H9 (cell line): Measurements from ENCODE around the gene CHL1. TPM values are rescaled to one million over a fixed set of nuclear protein-coding genes. Genes with fewer than 3 reads are reported as not detected.

Experiments
- DNase-seq: peaks from one replicate; pipeline ENCODE4 v3.0.0-alpha.2; 2017
- H2AFZ ChIP-seq: one replicate; pipeline ENCODE4 v1.6.1; 2013; ENCODE audit warnings: mild to moderate bottlenecking, low read length, control low read depth, moderate library complexity
- H2AK5ac ChIP-seq: 2 replicates; pipeline ENCODE4 v1.6.1; 2013; ENCODE audit warnings: low read length, control low read depth, mixed read lengths; ENCODE audit not compliant: insufficient read length
- H2BK120ac ChIP-seq: one replicate; pipeline ENCODE4 v1.6.1; 2013; ENCODE audit warnings: low read depth, mild to moderate bottlenecking, low read length, control low read depth, inconsistent platforms; ENCODE audit not compliant: poor library complexity, severe bottlenecking
- H2BK12ac ChIP-seq: 2 replicates; pipeline ENCODE4 v1.6.1; 2013; ENCODE audit warnings: low read length, control low read depth, mixed read lengths, low read depth; ENCODE audit not compliant: insufficient read length
- H2BK15ac ChIP-seq: 2 replicates; pipeline ENCODE4 v1.6.1; 2013; ENCODE audit warnings: low read depth, low read length, control low read depth
- H2BK20ac ChIP-seq: one replicate; pipeline ENCODE4 v1.6.1; 2013; ENCODE audit warnings: low read depth, mild to moderate bottlenecking, low read length, control low read depth, inconsistent platforms; ENCODE audit not compliant: poor library complexity, severe bottlenecking
- H2BK5ac ChIP-seq: 2 replicates; pipeline ENCODE4 v1.6.1; 2013; ENCODE audit warnings: low read length, control low read depth, mixed read lengths; ENCODE audit not compliant: insufficient read length
- H3K14ac ChIP-seq: 2 replicates; pipeline ENCODE4 v1.6.1; 2013; ENCODE audit warnings: low read length, control low read depth; ENCODE audit not compliant: insufficient read depth
- H3K18ac ChIP-seq: 2 replicates; pipeline ENCODE4 v1.6.1; 2013; ENCODE audit warnings: low read depth, mild to moderate bottlenecking, mixed read lengths, low read length, control low read depth; ENCODE audit not compliant: insufficient read length
- H3K23ac ChIP-seq: 2 replicates; pipeline ENCODE4 v1.6.1; 2013; ENCODE audit warnings: low read length, control low read depth, mixed read lengths, low read depth; ENCODE audit not compliant: insufficient read length
- H3K23me2 ChIP-seq: 2 replicates; pipeline ENCODE4 v1.6.1; 2013; ENCODE audit warnings: low read depth, mild to moderate bottlenecking, mixed read lengths, low read length, control low read depth; ENCODE audit not compliant: insufficient read length, poor library complexity, severe bottlenecking
- H3K27ac ChIP-seq: 2 replicates; pipeline ENCODE4 v1.5.1; 2013; ENCODE audit warnings: low read length, control low read depth, mixed read lengths, low read depth; ENCODE audit not compliant: insufficient read length
- H3K27me3 ChIP-seq: 2 replicates; pipeline ENCODE4 v1.6.1; 2013; ENCODE audit warnings: low read length, control low read depth, inconsistent platforms; ENCODE audit not compliant: insufficient read depth
- H3K4ac ChIP-seq: 2 replicates; pipeline ENCODE4 v1.6.1; 2013; ENCODE audit warnings: low read depth, mild to moderate bottlenecking, control low read depth, inconsistent platforms, low read length, moderate library complexity
- H3K4me1 ChIP-seq: 2 replicates; pipeline ENCODE4 v1.6.1; 2013; ENCODE audit warnings: low read length, control low read depth, inconsistent platforms; ENCODE audit not compliant: insufficient read depth
- H3K4me2 ChIP-seq: 2 replicates; pipeline ENCODE4 v1.6.1; 2013; ENCODE audit warnings: low read length, control low read depth, mixed read lengths; ENCODE audit not compliant: insufficient read length, insufficient read depth
- H3K56ac ChIP-seq: 2 replicates; pipeline ENCODE4 v1.6.1; 2013; ENCODE audit warnings: low read depth, mild to moderate bottlenecking, mixed read lengths, low read length, control low read depth; ENCODE audit not compliant: insufficient read length
- H3K79me1 ChIP-seq: 2 replicates; pipeline ENCODE4 v1.6.1; 2013; ENCODE audit warnings: low read depth, mild to moderate bottlenecking, moderate library complexity, low read length, control low read depth, inconsistent platforms; ENCODE audit not compliant: insufficient read depth, poor library complexity, severe bottlenecking
- H3K79me2 ChIP-seq: 2 replicates; pipeline ENCODE4 v1.6.1; 2013; ENCODE audit warnings: low read length, control low read depth, inconsistent platforms; ENCODE audit not compliant: insufficient read depth
- H3K9ac ChIP-seq: 2 replicates; pipeline ENCODE4 v1.6.1; 2013; ENCODE audit warnings: low read length, control low read depth, mixed read lengths; ENCODE audit not compliant: insufficient read length; ENCODE audit errors: extremely low read depth
- H3K9me3 ChIP-seq: one replicate; pipeline ENCODE4 v1.6.1; 2013; ENCODE audit warnings: low read depth, low read length, inconsistent platforms; ENCODE audit not compliant: control insufficient read depth
- H3T11ph ChIP-seq: one replicate; pipeline ENCODE4 v1.6.1; 2013; ENCODE audit warnings: mild to moderate bottlenecking, low read length, control low read depth, inconsistent platforms
- H4K20me1 ChIP-seq: one replicate; pipeline ENCODE4 v1.6.1; 2013; ENCODE audit not compliant: control insufficient read depth, insufficient read length, insufficient read depth
- H4K5ac ChIP-seq: 2 replicates; pipeline ENCODE4 v1.6.1; 2013; ENCODE audit warnings: low read depth, mild to moderate bottlenecking, mixed read lengths, low read length, control low read depth; ENCODE audit not compliant: insufficient read length
- H4K8ac ChIP-seq: replicated peaks from 2 replicates; pipeline ENCODE4 v1.6.1; 2013; ENCODE audit warnings: low read length, control low read depth, mixed read lengths, low read depth; ENCODE audit not compliant: insufficient read length
- H4K91ac ChIP-seq: 2 replicates; pipeline ENCODE4 v1.6.1; 2013; ENCODE audit warnings: low read depth, mild to moderate bottlenecking, moderate library complexity, mixed read lengths, low read length, control low read depth; ENCODE audit not compliant: insufficient read length
- H3K27ac Mint-ChIP-seq, 3 experiments: 2 replicates in 2 of 3; 3 replicates in 1 of 3; pipeline ENCODE4 v1.8.0; 2020 to 2021; ENCODE audit warnings: mixed read lengths in 3 of 3, mild to moderate bottlenecking in 1 of 3, moderate library complexity in 1 of 3
- H3K27me3 Mint-ChIP-seq: 2 replicates; pipeline ENCODE4 v1.8.0; 2021; ENCODE audit warnings: low read depth, mild to moderate bottlenecking, moderate library complexity, mixed read lengths
- H3K36me3 Mint-ChIP-seq, 3 experiments: 2 replicates in 2 of 3; 3 replicates in 1 of 3; pipeline ENCODE4 v1.8.0; 2020 to 2021; ENCODE audit warnings: low read depth in 3 of 3, mixed read lengths in 3 of 3; ENCODE audit not compliant: insufficient read depth in 1 of 3
- H3K4me1 Mint-ChIP-seq, 2 experiments: 2 replicates each; pipeline ENCODE4 v1.8.0; 2020; ENCODE audit warnings: mixed read lengths in 2 of 2
- H3K4me3 Mint-ChIP-seq, 2 experiments: 2 replicates in 1 of 2; 3 replicates in 1 of 2; pipeline ENCODE4 v1.8.0; 2020 to 2021; ENCODE audit warnings: mild to moderate bottlenecking in 2 of 2, mixed read lengths in 2 of 2, moderate library complexity in 1 of 2
- H3K9me3 Mint-ChIP-seq, 2 experiments: 2 replicates in 1 of 2; 3 replicates in 1 of 2; pipeline ENCODE4 v1.8.0; 2020; ENCODE audit warnings: mild to moderate bottlenecking in 2 of 2, mixed read lengths in 2 of 2, moderate library complexity in 1 of 2
- CTCF ChIP-seq: fragments of 200-600 bp; sonication (generic); conservative IDR thresholded peaks from 3 replicates; pipeline ENCODE4 v1.8.0; 2021; ENCODE audit warnings: antibody characterized with exemption, mild to moderate bottlenecking
- WGBS: extraction: QIAGEN DNeasy Blood & Tissue Kit; methylation state at CpG from one replicate; pipeline ENCODE4 v1.1.7; 2013; ENCODE audit warnings: missing lambda C conversion rate, low lambda C conversion rate, mixed read lengths; ENCODE audit not compliant: insufficient read length; ENCODE audit errors: extremely low coverage; 5-methylcytosine and 5-hydroxymethylcytosine counted together
- total RNA-seq: library from RNA; stranded (reverse); gene quantifications from 2 replicates; pipeline ENCODE4 v1.2.1, GENCODE V29; 2021

CHL1 gene
- total RNA-seq, 1 experiment from 2014 or later = not detected

DNA sequence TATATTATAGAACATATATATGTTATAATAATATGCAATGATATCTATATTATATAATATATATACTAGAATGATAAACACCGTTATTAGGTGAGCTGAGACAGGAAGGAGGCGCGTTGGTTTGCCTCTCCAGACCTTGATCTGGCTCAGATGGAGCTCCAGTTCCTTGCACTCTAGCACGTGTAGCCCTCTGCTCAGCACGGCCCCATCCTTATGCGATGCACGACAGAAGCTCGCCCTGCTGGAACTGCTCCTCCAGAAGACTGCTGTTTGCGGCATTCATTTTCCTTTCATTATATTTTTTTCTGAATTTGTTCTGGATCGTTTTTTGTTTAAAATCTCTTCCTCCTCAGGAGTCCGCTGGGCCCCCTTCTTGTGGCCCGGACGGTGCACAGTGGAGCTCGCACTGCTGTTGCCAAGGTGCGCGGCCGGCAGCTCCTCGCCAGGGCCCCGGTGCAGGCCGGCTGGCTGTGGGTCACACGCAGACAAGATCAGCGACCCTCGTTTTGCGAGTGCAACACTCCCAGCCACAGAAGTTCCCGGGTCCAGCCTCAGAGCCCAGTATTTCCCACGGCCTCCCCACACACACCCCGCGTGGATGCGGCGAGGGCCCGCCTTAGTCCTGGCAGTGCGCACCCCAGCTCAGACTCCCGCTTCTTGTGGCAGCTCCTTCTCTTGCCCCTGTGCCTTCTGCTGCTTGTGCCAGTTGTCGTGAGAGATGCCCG lies 112.2 kb downstream of the CHL1 start:
- Histone ChIP-seq H3K23me2 (no peaks in the 10 kb centered on the region), H3K56ac (no peak overlapping the region), H4K91ac (no peak overlapping the region), H2BK12ac (no peak overlapping the region), H3K18ac (no peak overlapping the region), H4K8ac (no peak overlapping the region), H3K27ac (no peak overlapping the region), H2BK20ac (no peak overlapping the region), H3K79me2 (no peaks in the 10 kb centered on the region), H4K20me1 (no peaks in the 10 kb centered on the region), H2BK15ac (no peak overlapping the region), H3K14ac (peak overlapping the region; percentile 36; the same call in 1 of the 2 replicates), H3T11ph (no peak overlapping the region), H2AFZ (no peak overlapping the region), H3K9me3 (no peaks in the 10 kb centered on the region), H3K4me2 (no peak overlapping the region), H3K23ac (no peak overlapping the region), H4K5ac (no peak overlapping the region), H2BK5ac (no peak overlapping the region), H3K79me1 (no peaks in the 10 kb centered on the region), H2AK5ac (no peak overlapping the region), H2BK120ac (no peak overlapping the region), H3K27me3 (no peaks in the 10 kb centered on the region), H3K9ac (no peak overlapping the region), H3K4me1 (no peaks in the 10 kb centered on the region), H3K4ac (no peak overlapping the region)
- Mint-ChIP-seq H3K4me3 (no peak overlapping the region), H3K27me3 (no peaks in the 10 kb centered on the region; the same call in 1 of the 2 replicates), H3K4me1 (no peaks in the 10 kb centered on the region), H3K9me3 (no peaks in the 10 kb centered on the region), H3K27ac (peak overlapping the region in 1 of 3 experiments; percentile 70; a peak in 1 of 7 replicates), H3K36me3 (no peaks in the 10 kb centered on the region)
- TF ChIP-seq CTCF = no peak
- WGBS = no CpG with 5 or more reads among the region's 35 CpGs
- no peak for DNase-seq
